IPS DF 6.9 (cell line): ENCODE measurements around the gene FAM168B.
"Not testable (repeated sequence)": the region's sequence is repeated elsewhere in the genome, so short reads cannot be mapped to it uniquely, and the experiment has no call there.

Experiments
- DNase-seq: peaks from one replicate; pipeline ENCODE4 v3.0.0-alpha.2; 2013; ENCODE audit warnings: low read depth, low spot score
- H3K27ac ChIP-seq: one replicate; pipeline ENCODE4 v1.5.1; 2013; ENCODE audit warnings: low read length, control low read depth
- H3K27me3 ChIP-seq: 2 replicates; pipeline ENCODE4 v1.6.1; 2013; ENCODE audit warnings: mild to moderate bottlenecking, low read length; ENCODE audit not compliant: control insufficient read depth, insufficient read depth
- H3K36me3 ChIP-seq: 2 replicates; pipeline ENCODE4 v1.6.1; 2013; ENCODE audit warnings: low read length; ENCODE audit not compliant: control insufficient read depth, insufficient read depth
- H3K4me1 ChIP-seq: 2 replicates; pipeline ENCODE4 v1.6.1; 2013; ENCODE audit warnings: low read length; ENCODE audit not compliant: control insufficient read depth, insufficient read depth
- H3K4me3 ChIP-seq: 2 replicates; pipeline ENCODE4 v1.5.1; 2013; ENCODE audit warnings: mild to moderate bottlenecking, low read length
- H3K9me3 ChIP-seq: 2 replicates; pipeline ENCODE4 v1.6.1; 2013; ENCODE audit warnings: low read length, inconsistent platforms; ENCODE audit not compliant: control insufficient read depth, insufficient read depth
- WGBS: extraction: QIAGEN DNeasy Blood & Tissue Kit; methylation state at CpG from one replicate; pipeline ENCODE4 v1.1.7; 2013; ENCODE audit warnings: mixed read lengths, missing lambda C conversion rate; ENCODE audit not compliant: insufficient read length, insufficient coverage; 5-methylcytosine and 5-hydroxymethylcytosine counted together

Gene FAM168B

GRCh38 chr2:131077182-131077846, 15.9 kb downstream of the FAM168B start:
- Histone ChIP-seq H3K36me3 (peaks cover 8% of the 10 kb centered on the region; the same call in 1 of the 2 replicates), H3K4me3 (no peak overlapping the region), H3K4me1 (no peaks in the 10 kb centered on the region; the same call in 1 of the 2 replicates), H3K9me3 (no peaks in the 10 kb centered on the region), H3K27me3 (no peaks in the 10 kb centered on the region), H3K27ac (no peak overlapping the region)
- no CpG with 5 or more reads among the region's 11 CpGs for WGBS
- no peak for DNase-seq

GRCh38 chr2:131076707-131077106, 16.6 kb downstream of the FAM168B start:
- H3K36me3 ChIP-seq: peaks cover 9% of the 10 kb centered on the region; the same call in 1 of the 2 replicates
- H3K27me3 ChIP-seq: no peaks in the 10 kb centered on the region
- no peak for DNase-seq
- H3K9me3 ChIP-seq: no peaks in the 10 kb centered on the region
- no peaks in the 10 kb centered on the region; the same call in 1 of the 2 replicates for H3K4me1 ChIP-seq
- H3K27ac ChIP-seq: no peak overlapping the region
- no peak overlapping the region for H3K4me3 ChIP-seq
- WGBS: 100% methylated on average over 1 of the region's 5 CpGs

GRCh38 chr2:131075578-131075977, 17.7 kb downstream of the FAM168B start:
- not testable (repeated sequence) for H3K27me3 ChIP-seq, H3K4me3 ChIP-seq, DNase-seq, H3K27ac ChIP-seq, H3K9me3 ChIP-seq, H3K4me1 ChIP-seq
- H3K36me3 ChIP-seq: peaks cover 15% of the 10 kb centered on the region; the same call in 1 of the 2 replicates
- WGBS: no CpG with 5 or more reads among the region's 15 CpGs

- not testable (repeated sequence) for H3K27ac ChIP-seq, H3K27me3 ChIP-seq, H3K9me3 ChIP-seq, H3K4me1 ChIP-seq, H3K4me3 ChIP-seq, DNase-seq
- no CpG with 5 or more reads among the region's 6 CpGs for WGBS
- peaks cover 14% of the 10 kb centered on the region for H3K36me3 ChIP-seq
Observed at GRCh38 chr2:131068172-131068571, 25.1 kb downstream of the FAM168B start.

GRCh38 chr2:131067465-131068125, 25.7 kb downstream of the FAM168B start:
- no peak for DNase-seq
- WGBS: no CpG with 5 or more reads among the region's 2 CpGs
- H3K9me3 ChIP-seq: no peaks in the 10 kb centered on the region; the same call in 1 of the 2 replicates
- H3K36me3 ChIP-seq: peaks cover 14% of the 10 kb centered on the region
- no peak overlapping the region for H3K27ac ChIP-seq
- H3K27me3 ChIP-seq: no peaks in the 10 kb centered on the region; the same call in 1 of the 2 replicates
- H3K4me1 ChIP-seq: no peaks in the 10 kb centered on the region; the same call in 1 of the 2 replicates
- no peak overlapping the region for H3K4me3 ChIP-seq

- no peaks in the 10 kb centered on the region; the same call in 1 of the 2 replicates for H3K9me3 ChIP-seq
- no peak for DNase-seq
- no peaks in the 10 kb centered on the region; the same call in 1 of the 2 replicates for H3K4me1 ChIP-seq
- no CpG with 5 or more reads among the region's 14 CpGs for WGBS
- peaks cover 7% of the 10 kb centered on the region for H3K36me3 ChIP-seq
- H3K27me3 ChIP-seq: no peaks in the 10 kb centered on the region; the same call in 1 of the 2 replicates
- no peak overlapping the region for H3K27ac ChIP-seq
- H3K4me3 ChIP-seq: no peak overlapping the region
Observed at GRCh38 chr2:131064589-131065512, 28.4 kb downstream of the FAM168B start.

- DNase-seq: no peak
- H3K9me3 ChIP-seq: no peaks in the 10 kb centered on the region
- peaks cover 4% of the 10 kb centered on the region for H3K36me3 ChIP-seq
- no peak overlapping the region for H3K4me3 ChIP-seq
- no peaks in the 10 kb centered on the region; the same call in 1 of the 2 replicates for H3K4me1 ChIP-seq
- H3K27me3 ChIP-seq: no peaks in the 10 kb centered on the region; the same call in 1 of the 2 replicates
- 100% methylated on average over 1 of the region's 11 CpGs for WGBS
- H3K27ac ChIP-seq: no peak overlapping the region
Observed at GRCh38 chr2:131063501-131064283, 29.6 kb downstream of the FAM168B start.

- no CpG with 5 or more reads among the region's 4 CpGs for WGBS
- peaks cover 11% of the 10 kb centered on the region for H3K36me3 ChIP-seq
- DNase-seq: no peak
Observed at GRCh38 chr2:131058920-131059319, 34.3 kb downstream of the FAM168B start.

GRCh38 chr2:131058214-131058843, 34.9 kb downstream of the FAM168B start:
- no peak for DNase-seq
- no peaks in the 10 kb centered on the region for H3K27me3 ChIP-seq
- no peak overlapping the region for H3K4me3 ChIP-seq
- H3K4me1 ChIP-seq: no peaks in the 10 kb centered on the region
- no CpG with 5 or more reads among the region's 8 CpGs for WGBS
- H3K36me3 ChIP-seq: peaks cover 11% of the 10 kb centered on the region
- no peak overlapping the region for H3K27ac ChIP-seq
- no peaks in the 10 kb centered on the region for H3K9me3 ChIP-seq

More at GRCh38 chr2:131058920-131059319, 34.3 kb downstream of the FAM168B start:
- H3K4me3 ChIP-seq: no peak overlapping the region
- H3K27ac ChIP-seq: no peak overlapping the region
- H3K9me3 ChIP-seq: no peaks in the 10 kb centered on the region
- no peaks in the 10 kb centered on the region for H3K4me1 ChIP-seq
- no peaks in the 10 kb centered on the region for H3K27me3 ChIP-seq
